GM18858 (cell line): ENCODE results near the gene CYP2E1.
"Not testable (repeated sequence)": the region's sequence is repeated elsewhere in the genome, so short reads cannot be mapped to it uniquely, and the experiment has no call there.

ENCODE experiments used
- ATAC-seq: cut with Tn5 transposase; IDR thresholded peaks from one replicate; pipeline ENCODE4 v1.9.1; 2021; ENCODE audit not compliant: unreplicated experiment

The CYP2E1 gene

GRCh38 chr10:133568831-133569527, 41.8 kb downstream of the CYP2E1 start:
- ATAC-seq = not testable (repeated sequence)

DNA sequence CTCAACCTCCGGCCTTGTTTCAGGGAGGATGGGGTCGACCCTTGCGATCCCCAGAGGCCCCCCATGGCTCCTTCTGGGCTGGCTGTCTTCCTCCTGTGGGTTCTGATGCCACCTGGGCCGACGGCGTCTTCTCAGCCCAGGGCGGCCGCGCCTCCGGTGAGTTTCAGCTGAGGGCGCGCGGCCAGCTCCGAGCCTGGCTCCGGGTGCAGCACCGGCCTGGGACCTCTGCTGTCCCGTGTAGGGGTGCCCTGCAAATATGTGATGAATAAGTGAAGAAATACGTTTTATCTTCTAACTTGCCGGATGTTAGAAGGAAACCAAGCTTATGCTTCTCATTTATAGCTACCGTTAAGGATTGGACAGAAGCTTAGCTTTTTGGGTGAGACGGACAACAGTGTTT, 42.6 kb downstream of the CYP2E1 start:
- not testable (repeated sequence) for ATAC-seq

DNA sequence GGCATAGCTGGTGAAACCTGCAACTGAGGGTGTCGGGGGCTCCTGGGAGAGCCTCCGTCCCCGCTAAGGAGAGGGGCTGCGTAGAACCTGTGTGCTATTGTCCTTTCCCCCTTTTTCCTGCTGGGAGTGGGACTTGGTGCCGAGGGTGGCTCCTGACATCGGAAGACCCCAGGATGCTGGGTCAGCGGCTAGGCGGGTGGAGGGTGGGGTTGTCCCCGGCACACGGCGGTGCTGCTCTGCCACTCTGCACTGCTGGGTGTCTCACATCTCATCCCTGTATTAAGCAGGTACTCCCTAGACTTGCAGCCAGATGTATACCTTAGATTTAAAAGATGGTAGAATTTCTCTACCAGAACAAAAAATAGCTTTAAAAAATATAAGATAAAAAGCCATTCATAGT, 44.9 kb downstream of the CYP2E1 start:
- not testable (repeated sequence) for ATAC-seq

GRCh38 chr10:133573460-133573859, 46.3 kb downstream of the CYP2E1 start:
- not testable (repeated sequence) for ATAC-seq

- ATAC-seq = not testable (repeated sequence)
These were observed 49.9 kb downstream of the CYP2E1 start for GRCh38 chr10:133577037-133577436.
